Ascending aorta (tissue), 2 donors: Measurements from ENCODE around the gene RHOT2. TPM values are rescaled to one million over a fixed set of nuclear protein-coding genes. Genes with fewer than 3 reads are reported as not detected.

Experiments used
- DNase-seq, 2 donors: peaks; one replicate each; pipeline ENCODE4 v3.0.0-alpha.2; 2019; ENCODE audit warnings: low spot score in 2 of 2
- H3K27ac ChIP-seq, 2 donors: fragments of 200-600 bp; sonication (generic); one replicate each; pipeline ENCODE4 v1.5.1; 2016 to 2017; ENCODE audit warnings: mild to moderate bottlenecking in 1 of 2
- H3K27me3 ChIP-seq: fragments of 200-600 bp; sonication (generic); one replicate; pipeline ENCODE4 v1.5.1; 2017
- H3K36me3 ChIP-seq, 2 donors: fragments of 200-600 bp; sonication (generic); one replicate each; pipeline ENCODE4 v1.5.1; 2016
- H3K4me1 ChIP-seq, 2 donors: fragments of 200-600 bp; sonication (generic); one replicate each; pipeline ENCODE4 v1.5.1; 2016 to 2017; ENCODE audit warnings: mild to moderate bottlenecking in 1 of 2
- H3K4me3 ChIP-seq, 2 donors: fragments of 200-600 bp; sonication (generic); one replicate each; pipeline ENCODE4 v1.5.1; 2016 to 2017; ENCODE audit warnings: mild to moderate bottlenecking in 1 of 2
- H3K9me3 ChIP-seq, 2 donors: fragments of 200-600 bp; sonication (generic); one replicate each; pipeline ENCODE4 v1.5.1; 2016
- intact Hi-C: fragments of 100-400 bp; cut with DNase I; formaldehyde crosslinking; loops from one replicate; pipeline ENCODE4 v1.15.1; 2023
- total RNA-seq: library from RNA; depleted of rRNA; stranded (reverse); fragments of >200 nt; gene quantifications from one replicate; pipeline ENCODE4 v1.1.0, GENCODE V29; 2016
- TF ChIP-seq, protein P1 (sequence below), 3 experiments: fragments of 200-600 bp in 2 of 3; fragments of 450-650 bp in 1 of 3; sonication (generic) in 2 of 3; IDR thresholded peaks; one replicate each; pipeline ENCODE4 v1.5.1; 2016 to 2019; ENCODE audit warnings: antibody characterized with exemption in 3 of 3, mild to moderate bottlenecking in 1 of 3, moderate library complexity in 1 of 3

Gene RHOT2
- total RNA-seq, 1 donor from 2014 or later: 41.8 TPM

DNA sequence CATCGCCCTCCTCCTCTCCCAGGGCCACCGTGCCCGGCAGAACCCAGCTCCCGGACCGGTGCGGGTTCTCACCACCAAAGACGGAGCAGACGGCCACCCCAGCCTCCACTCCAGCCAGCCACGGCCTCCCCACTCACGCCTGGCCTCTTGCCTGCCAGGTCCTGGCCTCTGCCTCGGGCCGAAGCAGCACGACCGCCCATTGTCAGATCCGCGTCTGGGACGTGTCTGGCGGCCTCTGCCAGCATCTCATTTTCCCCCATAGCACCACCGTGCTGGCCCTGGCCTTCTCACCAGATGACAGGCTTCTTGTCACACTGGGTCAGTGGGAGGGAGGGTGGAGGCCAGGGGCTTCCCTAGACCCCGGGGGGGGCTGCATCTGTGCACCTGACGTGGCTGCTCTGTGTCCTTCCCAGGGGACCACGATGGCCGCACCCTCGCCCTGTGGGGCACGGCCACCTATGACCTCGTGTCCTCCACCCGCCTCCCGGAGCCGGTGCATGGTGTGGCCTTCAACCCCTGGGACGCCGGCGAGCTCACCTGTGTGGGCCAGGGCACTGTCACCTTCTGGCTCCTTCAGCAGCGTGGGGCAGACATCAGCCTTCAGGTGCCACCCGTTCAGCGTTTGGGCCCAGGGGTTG, 6.6 kb upstream of the RHOT2 start:
- H3K4me3 ChIP-seq: peak overlapping the region; percentile 6 to 15
- DNase-seq: no peak
- H3K27me3 ChIP-seq: no peaks in the 10 kb centered on the region
- H3K36me3 ChIP-seq: no peaks in the 10 kb centered on the region
- TF ChIP-seq, protein P1, sequence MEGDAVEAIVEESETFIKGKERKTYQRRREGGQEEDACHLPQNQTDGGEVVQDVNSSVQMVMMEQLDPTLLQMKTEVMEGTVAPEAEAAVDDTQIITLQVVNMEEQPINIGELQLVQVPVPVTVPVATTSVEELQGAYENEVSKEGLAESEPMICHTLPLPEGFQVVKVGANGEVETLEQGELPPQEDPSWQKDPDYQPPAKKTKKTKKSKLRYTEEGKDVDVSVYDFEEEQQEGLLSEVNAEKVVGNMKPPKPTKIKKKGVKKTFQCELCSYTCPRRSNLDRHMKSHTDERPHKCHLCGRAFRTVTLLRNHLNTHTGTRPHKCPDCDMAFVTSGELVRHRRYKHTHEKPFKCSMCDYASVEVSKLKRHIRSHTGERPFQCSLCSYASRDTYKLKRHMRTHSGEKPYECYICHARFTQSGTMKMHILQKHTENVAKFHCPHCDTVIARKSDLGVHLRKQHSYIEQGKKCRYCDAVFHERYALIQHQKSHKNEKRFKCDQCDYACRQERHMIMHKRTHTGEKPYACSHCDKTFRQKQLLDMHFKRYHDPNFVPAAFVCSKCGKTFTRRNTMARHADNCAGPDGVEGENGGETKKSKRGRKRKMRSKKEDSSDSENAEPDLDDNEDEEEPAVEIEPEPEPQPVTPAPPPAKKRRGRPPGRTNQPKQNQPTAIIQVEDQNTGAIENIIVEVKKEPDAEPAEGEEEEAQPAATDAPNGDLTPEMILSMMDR (IDR thresholded peaks at IDR 0.05): no peak
- no peak overlapping the region for H3K27ac ChIP-seq
- intact Hi-C loops: loop anchor here (2.0 to 10.0 kb wide), 2 partner anchors 25 to 267 kb away; partner anchors contain the start of genes METTL26 and NME4
- H3K4me1 ChIP-seq: peaks cover 0 to 5% of the 10 kb centered on the region in 2 donors
- H3K9me3 ChIP-seq: no peaks in the 10 kb centered on the region

DNA sequence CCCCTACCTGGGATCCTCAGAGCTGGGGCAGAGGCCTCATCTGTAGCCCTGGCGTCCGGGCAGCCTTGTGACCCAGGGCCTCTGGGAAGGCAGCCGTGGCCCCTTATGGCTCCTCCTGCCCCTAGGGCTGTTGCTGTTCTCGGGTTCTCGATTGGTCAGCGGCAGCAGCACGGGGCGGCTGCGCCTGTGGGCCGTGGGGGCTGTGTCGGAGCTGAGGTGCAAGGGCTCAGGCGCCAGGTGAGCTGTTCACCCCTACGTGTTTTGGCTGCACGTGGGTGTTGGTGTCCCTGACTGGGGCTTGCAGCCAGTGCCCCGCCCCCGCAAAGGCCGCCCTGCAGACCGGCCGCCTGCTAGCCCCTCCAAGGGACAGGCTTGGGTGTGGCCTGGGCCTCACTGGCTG, 5.8 kb upstream of the RHOT2 start:
- no peak overlapping the region for H3K27ac ChIP-seq
- H3K9me3 ChIP-seq: no peaks in the 10 kb centered on the region
- TF ChIP-seq, protein P1 (IDR thresholded peaks at IDR 0.05): no peak
- H3K36me3 ChIP-seq: no peaks in the 10 kb centered on the region
- no peak for DNase-seq
- intact Hi-C loops: loop anchor here (10.0 kb wide), 1 partner anchor 267 kb away; the partner anchor contains the start of gene NME4
- H3K4me1 ChIP-seq: peaks cover 0 to 5% of the 10 kb centered on the region in 2 donors
- no peak overlapping the region for H3K4me3 ChIP-seq
- H3K27me3 ChIP-seq: no peaks in the 10 kb centered on the region

GRCh38 chr16:662597-662996, 5.3 kb upstream of the RHOT2 start:
- Histone ChIP-seq H3K27me3 (no peaks in the 10 kb centered on the region), H3K9me3 (no peaks in the 10 kb centered on the region), H3K36me3 (no peaks in the 10 kb centered on the region), H3K27ac (no peak overlapping the region), H3K4me1 (peaks cover 0 to 10% of the 10 kb centered on the region in 2 donors), H3K4me3 (no peak overlapping the region)
- DNase-seq: no peak
- intact Hi-C loops: loop anchor here (10.0 kb wide), 1 partner anchor 268 kb away; the partner anchor contains the start of gene NME4
- TF ChIP-seq, protein P1 (IDR thresholded peaks at IDR 0.05): no peak

- intact Hi-C loops: loop anchor here (10.0 kb wide), 1 partner anchor 272 kb away; the partner anchor contains the start of gene NME4
- H3K9me3 ChIP-seq: no peaks in the 10 kb centered on the region
- TF ChIP-seq, protein P1 (IDR thresholded peaks at IDR 0.05): no peak
- no peak overlapping the region for H3K27ac ChIP-seq
- H3K27me3 ChIP-seq: no peaks in the 10 kb centered on the region
- H3K4me3 ChIP-seq: no peak overlapping the region
- peaks cover 0 to 14% of the 10 kb centered on the region in 2 donors for H3K4me1 ChIP-seq
- H3K36me3 ChIP-seq: peaks cover 22% of the 10 kb centered on the region in 2 donors
- DNase-seq: no peak
Measured at GRCh38 chr16:666572-666971, 1.4 kb upstream of the RHOT2 start.

GRCh38 chr16:667113-667779, 686 bp upstream of the RHOT2 start:
- peak overlapping the region; percentile 28 to 88 for H3K27ac ChIP-seq
- DNase-seq: no peak
- no peaks in the 10 kb centered on the region for H3K27me3 ChIP-seq
- H3K36me3 ChIP-seq: peaks cover 29% of the 10 kb centered on the region in 2 donors
- H3K4me3 ChIP-seq: peak overlapping the region; percentile 86 to 98
- TF ChIP-seq, protein P1 (IDR thresholded peaks at IDR 0.05): no peak
- no peaks in the 10 kb centered on the region for H3K9me3 ChIP-seq
- intact Hi-C loops: loop anchor here (10.0 kb wide), 1 partner anchor 272 kb away; the partner anchor contains the start of gene NME4
- H3K4me1 ChIP-seq: peaks cover 0 to 14% of the 10 kb centered on the region in 2 donors
